ENCODE results near the gene AFAP1. TPM values are rescaled to one million over a fixed set of nuclear protein-coding genes. Genes with fewer than 3 reads are reported as not detected.

AFAP1 gene
- total RNA-seq, 1 donor from 2014 or later: 31.9 TPM

- H3K27ac Mint-ChIP-seq: no peak overlapping the region
- no peaks in the 10 kb centered on the region for H3K27me3 Mint-ChIP-seq
- no peak for TF ChIP-seq CTCF (IDR thresholded peaks at IDR 0.05; ENCODE audit: unreplicated experiment)
- H3K4me1 Mint-ChIP-seq (ENCODE audit: low read depth): peaks cover 21% of the 10 kb centered on the region
- no peak overlapping the region for H3K4me3 Mint-ChIP-seq (ENCODE audit: low read depth)
- no peaks in the 10 kb centered on the region for H3K9me3 Mint-ChIP-seq (ENCODE audit: low read depth)
- DNase-seq (ENCODE audit: low spot score, unreplicated experiment): no peak
- H3K36me3 Mint-ChIP-seq (ENCODE audit: insufficient read depth): peaks cover 2% of the 10 kb centered on the region
Measured at GRCh38 chr4:7932287-7932686, 7.4 kb downstream of the AFAP1 start.

GRCh38 chr4:7929118-7929951, 10.3 kb downstream of the AFAP1 start:
- no peak for DNase-seq (ENCODE audit: low spot score, unreplicated experiment)
- H3K36me3 Mint-ChIP-seq (ENCODE audit: insufficient read depth): peaks cover 14% of the 10 kb centered on the region
- H3K4me3 Mint-ChIP-seq (ENCODE audit: low read depth): no peak overlapping the region
- peak overlapping the region; percentile 69 for H3K27ac Mint-ChIP-seq
- H3K27me3 Mint-ChIP-seq: no peaks in the 10 kb centered on the region
- peaks cover 18% of the 10 kb centered on the region for H3K4me1 Mint-ChIP-seq (ENCODE audit: low read depth)
- peak; percentile 10 for TF ChIP-seq CTCF (IDR thresholded peaks at IDR 0.05; ENCODE audit: unreplicated experiment)
- peaks cover 7% of the 10 kb centered on the region for H3K9me3 Mint-ChIP-seq (ENCODE audit: low read depth)

GRCh38 chr4:7928711-7929110, 10.9 kb downstream of the AFAP1 start:
- H3K27ac Mint-ChIP-seq: no peak overlapping the region
- no peaks in the 10 kb centered on the region for H3K27me3 Mint-ChIP-seq
- H3K4me1 Mint-ChIP-seq (ENCODE audit: low read depth): peaks cover 16% of the 10 kb centered on the region
- H3K36me3 Mint-ChIP-seq (ENCODE audit: insufficient read depth): peaks cover 14% of the 10 kb centered on the region
- peaks cover 7% of the 10 kb centered on the region for H3K9me3 Mint-ChIP-seq (ENCODE audit: low read depth)
- DNase-seq (ENCODE audit: low spot score, unreplicated experiment): no peak
- TF ChIP-seq CTCF (IDR thresholded peaks at IDR 0.05; ENCODE audit: unreplicated experiment): no peak
- H3K4me3 Mint-ChIP-seq (ENCODE audit: low read depth): no peak overlapping the region

- no peak for DNase-seq (ENCODE audit: low spot score, unreplicated experiment)
- Mint-ChIP-seq H3K9me3 (ENCODE audit: low read depth) (peaks cover 7% of the 10 kb centered on the region), H3K27me3 (no peaks in the 10 kb centered on the region), H3K36me3 (ENCODE audit: insufficient read depth) (peaks cover 14% of the 10 kb centered on the region), H3K4me3 (ENCODE audit: low read depth) (no peak overlapping the region), H3K27ac (no peak overlapping the region), H3K4me1 (ENCODE audit: low read depth) (peaks cover 16% of the 10 kb centered on the region)
- TF ChIP-seq CTCF (IDR thresholded peaks at IDR 0.05; ENCODE audit: unreplicated experiment): no peak
Measured at GRCh38 chr4:7926822-7927221, 12.8 kb downstream of the AFAP1 start.

GRCh38 chr4:7924570-7924969, 15.1 kb downstream of the AFAP1 start:
- Mint-ChIP-seq H3K36me3 (ENCODE audit: insufficient read depth) (peaks cover 14% of the 10 kb centered on the region), H3K4me3 (ENCODE audit: low read depth) (no peak overlapping the region), H3K4me1 (ENCODE audit: low read depth) (peaks cover 8% of the 10 kb centered on the region), H3K27me3 (no peaks in the 10 kb centered on the region), H3K9me3 (ENCODE audit: low read depth) (peaks cover 7% of the 10 kb centered on the region), H3K27ac (no peak overlapping the region)
- no peak for DNase-seq (ENCODE audit: low spot score, unreplicated experiment)
- TF ChIP-seq CTCF (IDR thresholded peaks at IDR 0.05; ENCODE audit: unreplicated experiment): no peak
